Bronchus fibroblast of lung (primary cell): ENCODE data around the gene SPATA6. TPM values are rescaled to one million over a fixed set of nuclear protein-coding genes. Genes with fewer than 3 reads are reported as not detected.

Experiments used
- total RNA-seq: library from RNA; depleted of rRNA; stranded (reverse); fragments of >200 nt; gene quantifications from 2 replicates; pipeline ENCODE4 v1.2.3, GENCODE V29; 2015

The SPATA6 gene
- total RNA-seq, result 2.4 and 3.0 TPM in 2 replicates

GRCh38 chr1:48471691-48472576, at the start of gene SPATA6:
SPATA6 (minus strand) TSS chr1:48472204; CDS start chr1:48472008, 196 bp downstream.

Other genes starting within 250 kb of the SPATA6 start
- not detected in 2 replicates for gene SLC5A9, start 249.5 kb downstream of the SPATA6 start, total RNA-seq